Smooth muscle cell (in vitro differentiated cells): ENCODE measurements around the gene SYNGR4. TPM values are rescaled to one million over a fixed set of nuclear protein-coding genes. Genes with fewer than 3 reads are reported as not detected.

ENCODE experiments used
- DNase-seq: peaks from one replicate; lab custom pipeline; 2025; ENCODE audit not compliant: unreplicated experiment; lab: John Stamatoyannopoulos, UW
- H2AFZ ChIP-seq: fragments of 200-600 bp; sonication (generic); 2 replicates; pipeline ENCODE4 v1.6.0; 2016; ENCODE audit warnings: antibody characterized with exemption, low read depth, mild to moderate bottlenecking
- H3F3A ChIP-seq: fragments of 200-600 bp; sonication (generic); 2 replicates; pipeline ENCODE4 v1.6.0; 2017; ENCODE audit warnings: antibody characterized with exemption, low read depth
- H3K27ac ChIP-seq: fragments of 200-600 bp; sonication (generic); 2 replicates; pipeline ENCODE4 v1.5.1; 2016; ENCODE audit warnings: low read depth, mild to moderate bottlenecking
- H3K27me3 ChIP-seq: fragments of 200-600 bp; sonication (generic); 2 replicates; pipeline ENCODE4 v1.6.1; 2016; ENCODE audit warnings: low read depth, mild to moderate bottlenecking
- H3K36me3 ChIP-seq: fragments of 200-600 bp; sonication (generic); 2 replicates; pipeline ENCODE4 v1.5.1; 2016; ENCODE audit warnings: low read depth
- H3K4me1 ChIP-seq: fragments of 200-600 bp; sonication (generic); 2 replicates; pipeline ENCODE4 v1.5.1; 2016; ENCODE audit warnings: low read depth
- H3K4me2 ChIP-seq: fragments of 200-600 bp; sonication (generic); 2 replicates; pipeline ENCODE4 v1.6.0; 2016; ENCODE audit warnings: mild to moderate bottlenecking
- H3K4me3 ChIP-seq: fragments of 200-600 bp; sonication (generic); 2 replicates; pipeline ENCODE4 v1.5.1; 2016; ENCODE audit warnings: mild to moderate bottlenecking
- H3K79me2 ChIP-seq: fragments of 200-600 bp; sonication (generic); 2 replicates; pipeline ENCODE4 v1.6.0; 2016; ENCODE audit warnings: low read depth, mild to moderate bottlenecking
- H3K9ac ChIP-seq: fragments of 200-600 bp; sonication (generic); 2 replicates; pipeline ENCODE4 v1.6.0; 2016; ENCODE audit warnings: low read depth
- H3K9me3 ChIP-seq: fragments of 200-600 bp; sonication (generic); replicated peaks from 2 replicates; pipeline ENCODE4 v1.5.1; 2016; ENCODE audit warnings: low read depth
- H4K20me1 ChIP-seq: fragments of 200-600 bp; sonication (generic); 2 replicates; pipeline ENCODE4 v1.6.0; 2016; ENCODE audit warnings: low read depth
- CTCF ChIP-seq: fragments of 200-600 bp; sonication (generic); IDR thresholded peaks from 2 replicates; pipeline ENCODE4 v1.5.1; 2017; ENCODE audit warnings: borderline replicate concordance, mild to moderate bottlenecking, antibody characterized with exemption; ENCODE audit not compliant: insufficient read depth, poor library complexity, severe bottlenecking
- WGBS: methylation state at CpG from one replicate; pipeline ENCODE4 v1.1.7; 2016; ENCODE audit warnings: low lambda C conversion rate; 5-methylcytosine and 5-hydroxymethylcytosine counted together
- polyA plus RNA-seq: library from polyadenylated mRNA; unstranded; fragments of >200 nt; fragmentation: Nextera tagmentation; extraction: Ambion mirVana; gene quantifications from 2 replicates; pipeline ENCODE4 v1.2.1, GENCODE V29; 2016
- total RNA-seq: library from RNA; depleted of rRNA; stranded (reverse); fragments of >200 nt; gene quantifications from 2 replicates; pipeline ENCODE4 v1.2.3, GENCODE V29; 2014

SYNGR4 gene
- total and polyA plus RNA-seq, 2 experiments from 2014 or later, result not detected

- Histone ChIP-seq H3K4me2 (peak overlapping the region; percentile 91), H3K27me3 (no peaks in the 10 kb centered on the region), H4K20me1 (no peaks in the 10 kb centered on the region), H3K4me3 (peak overlapping the region; percentile 54), H3K9me3 (no peaks in the 10 kb centered on the region), H2AFZ (peak overlapping the region; percentile 85), H3K27ac (peak overlapping the region; percentile 42), H3K79me2 (no peaks in the 10 kb centered on the region), H3F3A (no peaks in the 10 kb centered on the region), H3K36me3 (no peaks in the 10 kb centered on the region), H3K4me1 (no peaks in the 10 kb centered on the region), H3K9ac (peak overlapping the region; percentile 41)
- WGBS, result 6% methylated on average over 26 of the region's 26 CpGs
- DNase-seq, result peak; percentile 58
- TF ChIP-seq CTCF, result no peak
These were observed 1.3 kb upstream of the SYNGR4 start for GRCh38 chr19:48362716-48363499.

GRCh38 chr19:48363500-48363809, 712 bp upstream of the SYNGR4 start:
- Histone ChIP-seq H3K4me3 (peak overlapping the region; percentile 54), H3K27ac (peak overlapping the region; percentile 42), H3K4me1 (no peaks in the 10 kb centered on the region), H3K36me3 (no peaks in the 10 kb centered on the region), H3K9me3 (no peaks in the 10 kb centered on the region), H2AFZ (peak overlapping the region; percentile 85), H3K79me2 (no peaks in the 10 kb centered on the region), H4K20me1 (no peaks in the 10 kb centered on the region), H3F3A (no peaks in the 10 kb centered on the region), H3K9ac (peak overlapping the region; percentile 41), H3K4me2 (peak overlapping the region; percentile 91), H3K27me3 (no peaks in the 10 kb centered on the region)
- WGBS, result 7% methylated on average over 9 of the region's 10 CpGs
- no peak for TF ChIP-seq CTCF
- no peak for DNase-seq

GRCh38 chr19:48364598-48365348, 606 bp downstream of the SYNGR4 start:
- Histone ChIP-seq H4K20me1 (no peaks in the 10 kb centered on the region), H3K4me3 (peak overlapping the region; percentile 54), H3K9me3 (no peaks in the 10 kb centered on the region), H3K79me2 (no peaks in the 10 kb centered on the region), H3F3A (no peaks in the 10 kb centered on the region), H2AFZ (peak overlapping the region; percentile 62), H3K4me1 (no peaks in the 10 kb centered on the region), H3K27me3 (no peaks in the 10 kb centered on the region), H3K27ac (no peak overlapping the region), H3K4me2 (peak overlapping the region; percentile 91), H3K36me3 (no peaks in the 10 kb centered on the region), H3K9ac (no peak overlapping the region)
- WGBS, result 80% methylated on average over 9 of the region's 10 CpGs
- no peak for DNase-seq
- no peak for TF ChIP-seq CTCF
